ENCODE data around the gene EVA1C. TPM values are rescaled to one million over a fixed set of nuclear protein-coding genes. Genes with fewer than 3 reads are reported as not detected.
"Not testable (repeated sequence)": the region's sequence is repeated elsewhere in the genome, so short reads cannot be mapped to it uniquely, and the experiment has no call there.

EVA1C gene
- total RNA-seq, 1 donor from 2014 or later, result 7.6 TPM

- Mint-ChIP-seq H3K27ac (no peak overlapping the region), H3K27me3 (ENCODE audit: insufficient read depth) (no peaks in the 10 kb centered on the region), H3K9me3 (no peaks in the 10 kb centered on the region), H3K36me3 (ENCODE audit: low read depth) (no peaks in the 10 kb centered on the region), H3K4me1 (ENCODE audit: low read depth) (no peaks in the 10 kb centered on the region), H3K4me3 (no peak overlapping the region)
- no peak for DNase-seq (ENCODE audit: low spot score)
- intact Hi-C loops (cut with micrococcal nuclease), result no loop called here
Measured at GRCh38 chr21:32422064-32422463, 9.6 kb downstream of the EVA1C start.

- H3K4me3 Mint-ChIP-seq, result no peak overlapping the region
- no peak overlapping the region for H3K27ac Mint-ChIP-seq
- no peaks in the 10 kb centered on the region for H3K36me3 Mint-ChIP-seq (ENCODE audit: low read depth)
- no peaks in the 10 kb centered on the region for H3K4me1 Mint-ChIP-seq (ENCODE audit: low read depth)
- DNase-seq (ENCODE audit: low spot score), result no peak
- intact Hi-C loops (cut with micrococcal nuclease), result no loop called here
- no peaks in the 10 kb centered on the region for H3K27me3 Mint-ChIP-seq (ENCODE audit: insufficient read depth)
- no peaks in the 10 kb centered on the region for H3K9me3 Mint-ChIP-seq
Measured at GRCh38 chr21:32423320-32424190, 11.0 kb downstream of the EVA1C start.

- intact Hi-C loops (cut with micrococcal nuclease), result no loop called here
- Mint-ChIP-seq H3K27me3 (ENCODE audit: insufficient read depth) (no peaks in the 10 kb centered on the region), H3K9me3 (no peaks in the 10 kb centered on the region), H3K27ac (no peak overlapping the region), H3K4me3 (no peak overlapping the region), H3K36me3 (ENCODE audit: low read depth) (no peaks in the 10 kb centered on the region), H3K4me1 (ENCODE audit: low read depth) (no peaks in the 10 kb centered on the region)
- no peak for DNase-seq (ENCODE audit: low spot score)
Measured at GRCh38 chr21:32424191-32424535, 11.7 kb downstream of the EVA1C start.

GRCh38 chr21:32424674-32425073 lies 12.2 kb downstream of the EVA1C start:
- no peak overlapping the region for H3K4me3 Mint-ChIP-seq
- intact Hi-C loops (cut with micrococcal nuclease), result no loop called here
- H3K27me3 Mint-ChIP-seq (ENCODE audit: insufficient read depth), result no peaks in the 10 kb centered on the region
- H3K4me1 Mint-ChIP-seq (ENCODE audit: low read depth), result no peaks in the 10 kb centered on the region
- H3K36me3 Mint-ChIP-seq (ENCODE audit: low read depth), result no peaks in the 10 kb centered on the region
- no peak overlapping the region for H3K27ac Mint-ChIP-seq
- no peaks in the 10 kb centered on the region for H3K9me3 Mint-ChIP-seq
- no peak for DNase-seq (ENCODE audit: low spot score)

DNA sequence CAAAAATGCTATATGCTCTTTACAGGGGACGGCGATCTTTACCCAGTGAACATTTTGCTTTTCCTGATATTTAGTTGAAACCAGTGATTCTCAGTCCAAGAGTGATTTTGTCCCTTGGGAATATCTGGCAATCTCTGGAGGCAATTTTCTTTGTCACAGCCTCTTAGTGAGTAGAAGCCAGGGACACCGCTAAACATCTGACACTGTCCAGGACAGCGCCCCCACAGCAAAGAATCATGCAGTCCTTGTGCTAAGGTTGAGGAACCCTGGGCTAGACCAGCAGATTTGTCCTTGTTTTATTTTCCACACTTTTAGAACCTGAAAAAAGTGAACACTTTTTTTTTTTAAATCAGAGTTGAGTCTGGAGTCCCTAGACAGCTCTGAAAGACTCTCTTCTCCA lies 13.1 kb downstream of the EVA1C start:
- no peaks in the 10 kb centered on the region for H3K4me1 Mint-ChIP-seq (ENCODE audit: low read depth)
- DNase-seq (ENCODE audit: low spot score), result no peak
- intact Hi-C loops (cut with micrococcal nuclease), result no loop called here
- H3K9me3 Mint-ChIP-seq, result no peaks in the 10 kb centered on the region
- no peak overlapping the region for H3K4me3 Mint-ChIP-seq
- no peaks in the 10 kb centered on the region for H3K27me3 Mint-ChIP-seq (ENCODE audit: insufficient read depth)
- no peak overlapping the region for H3K27ac Mint-ChIP-seq
- H3K36me3 Mint-ChIP-seq (ENCODE audit: low read depth), result no peaks in the 10 kb centered on the region

- no peaks in the 10 kb centered on the region for H3K36me3 Mint-ChIP-seq (ENCODE audit: low read depth)
- no peaks in the 10 kb centered on the region for H3K9me3 Mint-ChIP-seq
- no peak overlapping the region for H3K4me3 Mint-ChIP-seq
- intact Hi-C loops (cut with micrococcal nuclease), result no loop called here
- no peak overlapping the region for H3K27ac Mint-ChIP-seq
- H3K4me1 Mint-ChIP-seq (ENCODE audit: low read depth), result no peaks in the 10 kb centered on the region
- DNase-seq (ENCODE audit: low spot score), result no peak
- H3K27me3 Mint-ChIP-seq (ENCODE audit: insufficient read depth), result no peaks in the 10 kb centered on the region
Measured at GRCh38 chr21:32426066-32426465, 13.6 kb downstream of the EVA1C start.

- no peaks in the 10 kb centered on the region for H3K36me3 Mint-ChIP-seq (ENCODE audit: low read depth)
- H3K27ac Mint-ChIP-seq, result no peak overlapping the region
- no peaks in the 10 kb centered on the region for H3K9me3 Mint-ChIP-seq
- H3K4me1 Mint-ChIP-seq (ENCODE audit: low read depth), result no peaks in the 10 kb centered on the region
- H3K27me3 Mint-ChIP-seq (ENCODE audit: insufficient read depth), result no peaks in the 10 kb centered on the region
- intact Hi-C loops (cut with micrococcal nuclease), result no loop called here
- DNase-seq (ENCODE audit: low spot score), result no peak
- H3K4me3 Mint-ChIP-seq, result no peak overlapping the region
Measured at GRCh38 chr21:32426592-32427051, 14.1 kb downstream of the EVA1C start.

DNA sequence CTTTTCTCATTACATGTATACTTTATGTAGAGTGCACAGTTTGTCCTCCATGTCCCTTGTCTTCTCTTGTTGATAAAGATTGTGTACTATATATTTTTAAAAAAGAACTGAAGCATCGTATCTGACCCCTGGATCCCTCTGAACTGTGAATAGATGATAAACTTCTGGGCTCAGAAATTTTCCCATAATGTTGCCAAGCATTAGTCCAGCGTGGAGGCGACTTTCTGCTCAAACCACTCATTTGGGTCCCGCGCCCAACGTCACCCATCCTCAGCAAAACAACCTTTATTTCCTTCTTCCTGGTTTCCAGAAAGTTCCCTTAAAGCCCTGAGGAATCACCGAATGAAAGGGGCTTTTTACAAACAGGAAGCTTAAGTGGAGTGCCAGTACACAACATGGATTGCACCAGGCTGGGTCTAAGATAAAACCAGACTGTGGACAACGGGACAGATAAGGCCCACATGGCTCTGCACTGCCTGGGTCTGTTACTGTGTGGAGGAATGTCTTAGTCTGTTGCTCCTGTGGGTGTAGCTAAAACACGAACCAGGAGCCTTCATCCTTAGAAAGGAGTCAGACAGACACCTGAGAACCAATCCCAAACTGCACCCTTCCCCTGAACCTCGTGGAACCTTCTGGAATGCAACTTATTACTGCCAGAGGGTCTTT lies 15.6 kb downstream of the EVA1C start:
- Mint-ChIP-seq H3K27ac (no peak overlapping the region), H3K9me3 (no peaks in the 10 kb centered on the region), H3K4me1 (ENCODE audit: low read depth) (no peaks in the 10 kb centered on the region), H3K4me3 (no peak overlapping the region), H3K36me3 (ENCODE audit: low read depth) (no peaks in the 10 kb centered on the region), H3K27me3 (ENCODE audit: insufficient read depth) (no peaks in the 10 kb centered on the region)
- intact Hi-C loops (cut with micrococcal nuclease), result no loop called here
- no peak for DNase-seq (ENCODE audit: low spot score)

- DNase-seq (ENCODE audit: low spot score); H3K4me1 Mint-ChIP-seq (ENCODE audit: low read depth); H3K9me3 Mint-ChIP-seq; intact Hi-C loops (cut with micrococcal nuclease); H3K36me3 Mint-ChIP-seq (ENCODE audit: low read depth); H3K4me3 Mint-ChIP-seq; H3K27me3 Mint-ChIP-seq (ENCODE audit: insufficient read depth); H3K27ac Mint-ChIP-seq: not testable (repeated sequence)
Measured at GRCh38 chr21:32432982-32433660, 20.6 kb downstream of the EVA1C start.

DNA sequence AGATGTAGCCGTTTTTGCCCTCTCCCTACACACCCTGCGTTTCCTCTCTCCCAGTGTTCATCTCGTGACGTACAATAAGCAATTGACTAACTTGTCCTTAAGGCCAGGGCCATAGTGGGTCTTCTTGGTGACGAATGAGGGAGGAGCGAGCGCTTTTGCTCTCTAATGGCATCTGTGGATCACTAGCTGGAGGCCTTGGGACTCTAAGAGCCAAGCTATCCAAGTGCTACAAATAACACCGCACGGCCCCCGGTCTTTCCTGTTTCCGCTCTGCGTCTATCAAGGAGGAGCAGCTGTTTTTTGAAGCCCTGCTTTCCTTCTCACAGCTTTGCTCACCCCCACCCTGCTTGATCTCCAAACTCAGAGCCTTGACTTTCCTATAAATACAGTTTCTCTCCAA lies 25.2 kb downstream of the EVA1C start:
- H3K27ac Mint-ChIP-seq, result no peak overlapping the region
- intact Hi-C loops (cut with micrococcal nuclease), result no loop called here
- no peaks in the 10 kb centered on the region for H3K9me3 Mint-ChIP-seq
- no peak for DNase-seq (ENCODE audit: low spot score)
- H3K27me3 Mint-ChIP-seq (ENCODE audit: insufficient read depth), result peaks cover 4% of the 10 kb centered on the region
- H3K4me3 Mint-ChIP-seq, result no peak overlapping the region
- no peaks in the 10 kb centered on the region for H3K4me1 Mint-ChIP-seq (ENCODE audit: low read depth)
- no peaks in the 10 kb centered on the region for H3K36me3 Mint-ChIP-seq (ENCODE audit: low read depth)

- no peak overlapping the region for H3K4me3 Mint-ChIP-seq
- DNase-seq (ENCODE audit: low spot score), result no peak
- H3K4me1 Mint-ChIP-seq (ENCODE audit: low read depth), result no peaks in the 10 kb centered on the region
- peaks cover 3% of the 10 kb centered on the region for H3K27me3 Mint-ChIP-seq (ENCODE audit: insufficient read depth)
- H3K9me3 Mint-ChIP-seq, result peaks cover 14% of the 10 kb centered on the region
- no peaks in the 10 kb centered on the region for H3K36me3 Mint-ChIP-seq (ENCODE audit: low read depth)
- no peak overlapping the region for H3K27ac Mint-ChIP-seq
- intact Hi-C loops (cut with micrococcal nuclease), result no loop called here
Measured at GRCh38 chr21:32442566-32443318, 30.2 kb downstream of the EVA1C start.

DNA sequence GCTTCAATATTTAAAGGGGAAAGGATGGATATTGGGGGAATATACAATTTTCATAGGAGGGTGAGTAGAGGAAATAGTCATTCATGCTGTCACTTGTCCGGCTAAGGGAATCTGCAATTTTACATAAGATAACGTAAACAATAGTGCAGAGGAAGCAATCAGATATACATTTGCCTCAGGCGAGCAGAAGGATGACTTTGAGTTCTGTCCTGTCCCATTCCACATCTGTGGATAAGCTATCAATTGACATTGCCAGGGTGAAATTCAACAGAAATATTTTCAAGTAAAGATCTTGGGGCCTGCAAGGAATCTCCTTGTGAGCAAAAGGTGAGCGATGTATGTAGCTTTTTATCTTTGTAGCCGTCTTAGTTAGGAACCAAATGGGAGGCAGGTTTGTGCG lies 32.6 kb downstream of the EVA1C start:
- Mint-ChIP-seq H3K27ac (no peak overlapping the region), H3K27me3 (ENCODE audit: insufficient read depth) (no peaks in the 10 kb centered on the region), H3K9me3 (peaks cover 14% of the 10 kb centered on the region), H3K36me3 (ENCODE audit: low read depth) (no peaks in the 10 kb centered on the region), H3K4me3 (no peak overlapping the region), H3K4me1 (ENCODE audit: low read depth) (no peaks in the 10 kb centered on the region)
- intact Hi-C loops (cut with micrococcal nuclease), result no loop called here
- DNase-seq (ENCODE audit: low spot score), result no peak

Measured in activated T-helper 1 cell treated with anti-CD3 and anti-CD28 coated beads, Interleukin-12 subunit alpha, Interleukin-12 subunit beta, Interleukin-2, Interleukin-4 antibody, amounts not matched to agents 30 ng/mL and 10 ng/mL and 1 ng/mL, durations not matched to agents 14 hours and 24 hours and 36 hours (primary cell).